DND-41 (cell line): ENCODE data around the gene KAT6B.

Source experiments
- ATAC-seq: fragments of 200-7000 bp; cut with Tn5 transposase; 3 replicates; pipeline ENCODE4 v1.9.1; 2021; ENCODE audit warnings: low read depth; ENCODE audit not compliant: insufficient read depth
- DNase-seq: peaks from one replicate; pipeline ENCODE4 v3.0.0-alpha.2; 2020
- H2AFZ ChIP-seq: 2 replicates; pipeline ENCODE4 v1.6.0; 2012; ENCODE audit warnings: low read depth, low read length
- H3K27ac ChIP-seq: 2 replicates; pipeline ENCODE4 v1.5.1; 2012; ENCODE audit warnings: low read length, inconsistent platforms
- H3K27me3 ChIP-seq: fragments of 200-600 bp; sonication (generic); 2 replicates; pipeline ENCODE4 v1.6.0; 2012; ENCODE audit warnings: low read length, mild to moderate bottlenecking, inconsistent platforms; ENCODE audit not compliant: insufficient read depth, poor library complexity
- H3K36me3 ChIP-seq: 2 replicates; pipeline ENCODE4 v1.5.1; 2012; ENCODE audit warnings: low read length, inconsistent platforms; ENCODE audit not compliant: insufficient read depth
- H3K4me1 ChIP-seq: 2 replicates; pipeline ENCODE4 v1.5.1; 2012; ENCODE audit warnings: mild to moderate bottlenecking, low read length; ENCODE audit not compliant: insufficient read depth
- H3K4me2 ChIP-seq: 2 replicates; pipeline ENCODE4 v1.6.0; 2012; ENCODE audit warnings: mild to moderate bottlenecking, moderate library complexity, low read length, inconsistent platforms; ENCODE audit not compliant: insufficient read depth
- H3K4me3 ChIP-seq, 2 experiments: fragments of 200-600 bp in 1 of 2; shearing (Covaris generic) in 1 of 2; 2 replicates each; pipeline ENCODE4 v1.5.1; 2012 to 2016; ENCODE audit warnings: inconsistent platforms in 2 of 2, low read length in 2 of 2, mild to moderate bottlenecking in 2 of 2, low read depth in 1 of 2, moderate library complexity in 1 of 2
- H3K79me2 ChIP-seq: 2 replicates; pipeline ENCODE4 v1.6.0; 2012; ENCODE audit warnings: low read length, inconsistent platforms; ENCODE audit not compliant: insufficient read depth
- H3K9ac ChIP-seq: 2 replicates; pipeline ENCODE4 v1.6.0; 2012; ENCODE audit warnings: low read depth, mild to moderate bottlenecking, inconsistent platforms, low read length, moderate library complexity
- H3K9me3 ChIP-seq: 2 replicates; pipeline ENCODE4 v1.5.1; 2012; ENCODE audit warnings: low read length, moderate library complexity, mild to moderate bottlenecking, inconsistent platforms; ENCODE audit not compliant: insufficient read depth, severe bottlenecking
- H4K20me1 ChIP-seq: 2 replicates; pipeline ENCODE4 v1.6.0; 2012; ENCODE audit warnings: low read length; ENCODE audit not compliant: insufficient read depth
- CTCF ChIP-seq: IDR thresholded peaks from 2 replicates; pipeline ENCODE4 v1.5.1; 2012; ENCODE audit warnings: borderline replicate concordance, low read length, moderate library complexity, mild to moderate bottlenecking; ENCODE audit not compliant: poor library complexity, severe bottlenecking; ENCODE audit errors: extremely low read depth
- EZH2 ChIP-seq: IDR thresholded peaks from 3 replicates; pipeline ENCODE4 v1.6.1; 2012; ENCODE audit warnings: borderline replicate concordance, low read depth, mild to moderate bottlenecking, moderate library complexity, low read length, inconsistent platforms; ENCODE audit not compliant: severe bottlenecking

The KAT6B gene

GRCh38 chr10:75057680-75058079, 231.3 kb downstream of the KAT6B start:
- no peak overlapping the region for H2AFZ ChIP-seq
- no peak for TF ChIP-seq CTCF
- no peak for TF ChIP-seq EZH2
- H3K27ac ChIP-seq: no peak overlapping the region
- H3K4me2 ChIP-seq: no peak overlapping the region
- no peak overlapping the region for H3K9ac ChIP-seq
- H3K4me3 ChIP-seq: no peak overlapping the region
- DNase-seq: no peak
- H3K4me1 ChIP-seq: no peaks in the 10 kb centered on the region
- no peaks in the 10 kb centered on the region for H3K9me3 ChIP-seq
- no peak for ATAC-seq
- no peaks in the 10 kb centered on the region for H3K79me2 ChIP-seq
- H4K20me1 ChIP-seq: no peaks in the 10 kb centered on the region
- no peaks in the 10 kb centered on the region for H3K27me3 ChIP-seq
- H3K36me3 ChIP-seq: no peaks in the 10 kb centered on the region

- no peak overlapping the region for H3K27ac ChIP-seq
- no peak overlapping the region for H3K4me3 ChIP-seq
- no peaks in the 10 kb centered on the region for H3K27me3 ChIP-seq
- no peaks in the 10 kb centered on the region for H3K36me3 ChIP-seq
- H4K20me1 ChIP-seq: no peaks in the 10 kb centered on the region
- H2AFZ ChIP-seq: no peak overlapping the region
- TF ChIP-seq EZH2 (no peak), CTCF (no peak)
- H3K79me2 ChIP-seq: no peaks in the 10 kb centered on the region
- no peak overlapping the region for H3K4me2 ChIP-seq
- H3K9me3 ChIP-seq: no peaks in the 10 kb centered on the region
- ATAC-seq: no peak
- DNase-seq: no peak
- H3K9ac ChIP-seq: no peak overlapping the region
- no peaks in the 10 kb centered on the region for H3K4me1 ChIP-seq
Observed at GRCh38 chr10:75058161-75058560, 231.8 kb downstream of the KAT6B start.

- no peaks in the 10 kb centered on the region for H3K79me2 ChIP-seq
- H3K27me3 ChIP-seq: no peaks in the 10 kb centered on the region
- DNase-seq (no peak), ATAC-seq (no peak)
- no peak overlapping the region for H3K27ac ChIP-seq
- TF ChIP-seq EZH2 (no peak), CTCF (no peak)
- H3K4me3 ChIP-seq: no peak overlapping the region
- no peaks in the 10 kb centered on the region for H3K9me3 ChIP-seq
- H3K4me2 ChIP-seq: no peak overlapping the region
- no peaks in the 10 kb centered on the region for H4K20me1 ChIP-seq
- H2AFZ ChIP-seq: no peak overlapping the region
- no peak overlapping the region for H3K9ac ChIP-seq
- H3K4me1 ChIP-seq: no peaks in the 10 kb centered on the region
- H3K36me3 ChIP-seq: no peaks in the 10 kb centered on the region
Observed at GRCh38 chr10:75061709-75062505, 235.5 kb downstream of the KAT6B start.
